ENCODE results near the gene NBPF10.
"Not testable (repeated sequence)": the region's sequence is repeated elsewhere in the genome, so short reads cannot be mapped to it uniquely, and the experiment has no call there.

The NBPF10 gene, protein sequence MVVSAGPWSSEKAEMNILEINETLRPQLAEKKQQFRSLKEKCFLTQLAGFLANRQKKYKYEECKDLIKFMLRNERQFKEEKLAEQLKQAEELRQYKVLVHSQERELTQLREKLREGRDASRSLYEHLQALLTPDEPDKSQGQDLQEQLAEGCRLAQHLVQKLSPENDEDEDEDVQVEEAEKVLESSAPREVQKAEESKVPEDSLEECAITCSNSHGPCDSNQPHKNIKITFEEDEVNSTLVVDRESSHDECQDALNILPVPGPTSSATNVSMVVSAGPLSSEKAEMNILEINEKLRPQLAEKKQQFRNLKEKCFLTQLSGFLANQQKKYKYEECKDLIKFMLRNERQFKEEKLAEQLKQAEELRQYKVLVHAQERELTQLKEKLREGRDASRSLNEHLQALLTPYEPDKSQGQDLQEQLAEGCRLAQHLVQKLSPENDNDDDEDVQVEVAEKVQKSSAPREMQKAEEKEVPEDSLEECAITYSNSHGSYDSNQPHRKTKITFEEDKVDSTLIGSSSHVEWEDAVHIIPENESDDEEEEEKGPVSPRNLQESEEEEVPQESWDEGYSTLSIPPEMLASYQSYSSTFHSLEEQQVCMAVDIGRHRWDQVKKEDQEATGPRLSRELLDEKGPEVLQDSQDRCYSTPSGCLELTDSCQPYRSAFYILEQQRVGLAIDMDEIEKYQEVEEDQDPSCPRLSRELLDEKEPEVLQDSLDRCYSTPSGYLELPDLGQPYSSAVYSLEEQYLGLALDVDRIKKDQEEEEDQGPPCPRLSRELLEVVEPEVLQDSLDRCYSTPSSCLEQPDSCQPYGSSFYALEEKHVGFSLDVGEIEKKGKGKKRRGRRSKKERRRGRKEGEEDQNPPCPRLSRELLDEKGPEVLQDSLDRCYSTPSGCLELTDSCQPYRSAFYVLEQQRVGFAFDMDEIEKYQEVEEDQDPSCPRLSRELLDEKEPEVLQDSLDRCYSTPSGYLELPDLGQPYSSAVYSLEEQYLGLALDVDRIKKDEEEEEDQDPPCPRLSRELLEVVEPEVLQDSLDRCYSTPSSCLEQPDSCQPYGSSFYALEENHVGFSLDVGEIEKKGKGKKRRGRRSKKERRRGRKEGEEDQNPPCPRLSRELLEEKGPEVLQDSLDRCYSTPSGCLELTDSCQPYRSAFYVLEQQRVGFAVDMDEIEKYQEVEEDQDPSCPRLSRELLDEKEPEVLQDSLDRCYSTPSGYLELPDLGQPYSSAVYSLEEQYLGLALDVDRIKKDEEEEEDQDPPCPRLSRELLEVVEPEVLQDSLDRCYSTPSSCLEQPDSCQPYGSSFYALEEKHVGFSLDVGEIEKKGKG (N-terminal part only)

DNA sequence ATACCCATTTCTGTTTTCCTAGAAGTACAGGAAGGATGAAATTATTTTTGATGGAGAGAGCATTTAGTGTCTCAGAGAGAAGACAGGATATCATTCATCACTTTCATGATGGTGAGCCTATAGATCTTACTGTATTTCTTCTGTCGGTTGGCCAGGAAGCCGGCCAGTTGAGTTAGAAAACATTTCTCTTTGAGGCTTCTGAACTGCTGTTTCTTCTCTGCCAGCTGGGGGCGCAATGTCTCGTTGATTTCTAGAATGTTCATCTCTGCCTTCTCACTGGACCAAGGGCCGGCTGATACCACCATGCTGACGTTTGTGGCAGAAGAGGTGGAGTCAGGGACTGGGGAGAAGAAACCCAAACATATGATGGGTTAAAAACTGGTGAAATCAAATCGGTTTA is at the start of gene NBPF10:
TSS of gene NBPF10 (minus strand) at position 340 of the 400 bp plus-strand sequence. CDS start at position 305, 35 bp downstream.
- not testable (repeated sequence) for DNase-seq

DNA sequence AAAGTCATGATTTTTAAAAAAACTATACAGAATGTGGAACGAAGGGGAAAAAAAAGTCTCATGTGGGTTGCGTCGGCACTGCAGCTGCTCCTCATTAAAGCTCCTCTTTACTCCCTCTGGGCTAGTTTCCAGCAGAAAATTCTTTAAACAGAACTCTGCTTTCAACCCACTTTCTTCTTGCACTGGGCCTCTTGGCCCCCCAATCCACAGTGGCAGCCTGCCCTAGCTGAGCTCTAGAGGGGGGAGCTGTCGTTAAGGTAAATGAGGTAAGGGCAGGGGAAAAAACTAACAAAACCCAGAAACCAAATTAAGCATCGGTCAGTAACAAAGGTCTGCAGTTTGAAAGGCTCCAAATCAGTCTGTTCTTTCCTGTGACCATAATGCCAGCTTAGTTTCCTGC is 29.9 kb upstream of the NBPF10 start:
- not testable (repeated sequence) for DNase-seq

DNA sequence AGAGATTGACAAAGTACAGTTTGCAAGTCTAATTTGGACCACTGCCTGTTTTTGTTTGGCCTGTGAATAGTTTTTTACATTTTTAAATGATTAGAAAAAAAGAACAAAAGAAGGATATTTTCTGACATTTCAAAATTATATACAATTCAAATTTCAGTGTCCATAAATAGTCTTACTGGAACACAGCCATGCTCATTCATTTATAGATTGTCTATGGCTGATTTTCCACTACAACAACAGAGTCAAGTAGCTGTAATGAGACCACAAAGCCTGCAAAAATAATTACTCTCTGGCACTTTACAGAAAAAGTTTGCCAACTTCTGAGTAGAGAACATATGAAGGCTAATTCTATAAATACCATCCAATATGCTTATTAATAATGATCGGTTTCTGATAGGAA is 23.1 kb upstream of the NBPF10 start:
- DNase-seq, result not testable (repeated sequence)

GRCh38 chr1:146167273-146167672 is 22.7 kb upstream of the NBPF10 start:
- DNase-seq, result not testable (repeated sequence)
